Keratinocyte (primary cell): ENCODE data around the gene DMRT1.

Source experiments
- EZH2 ChIP-seq: IDR thresholded peaks from one replicate; pipeline ENCODE4 v1.6.1; 2012; ENCODE audit warnings: inconsistent platforms, mild to moderate bottlenecking, low read length, moderate library complexity
- TF ChIP-seq, protein P1 (sequence below), 3 experiments: IDR thresholded peaks in 1 of 3; conservative IDR thresholded peaks in 1 of 3; optimal IDR thresholded peaks in 1 of 3; 2 replicates in 2 of 3; 3 replicates in 1 of 3; pipeline versions ENCODE3 to v1.5.1; 2011; ENCODE audit warnings: low read length in 3 of 3, mild to moderate bottlenecking in 3 of 3, moderate library complexity in 2 of 3, control low read depth in 1 of 3, inconsistent platforms in 1 of 3; ENCODE audit not compliant: insufficient read depth in 2 of 3; ENCODE audit errors: extremely low read depth in 1 of 3

DNA sequence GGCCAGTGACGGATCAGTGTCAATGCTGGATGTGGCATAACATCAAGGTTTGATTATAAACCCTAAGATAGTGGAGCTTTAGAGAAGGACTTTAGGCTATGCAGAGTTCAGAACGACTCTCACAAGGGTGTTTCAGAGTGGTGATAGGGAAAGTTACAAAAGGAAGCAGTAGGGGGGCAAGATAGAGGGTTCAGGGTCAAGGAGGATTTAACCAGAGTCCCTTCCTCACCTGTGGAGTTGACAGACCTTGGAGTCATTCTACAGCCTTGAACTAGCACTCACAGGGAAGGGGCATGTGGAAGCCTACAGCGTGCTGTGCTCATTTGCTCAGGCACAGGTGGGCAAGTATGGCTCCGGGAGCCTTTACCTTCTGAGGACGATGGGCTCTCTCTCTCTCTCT is 7.9 kb downstream of the DMRT1 start:
- TF ChIP-seq, protein P1, sequence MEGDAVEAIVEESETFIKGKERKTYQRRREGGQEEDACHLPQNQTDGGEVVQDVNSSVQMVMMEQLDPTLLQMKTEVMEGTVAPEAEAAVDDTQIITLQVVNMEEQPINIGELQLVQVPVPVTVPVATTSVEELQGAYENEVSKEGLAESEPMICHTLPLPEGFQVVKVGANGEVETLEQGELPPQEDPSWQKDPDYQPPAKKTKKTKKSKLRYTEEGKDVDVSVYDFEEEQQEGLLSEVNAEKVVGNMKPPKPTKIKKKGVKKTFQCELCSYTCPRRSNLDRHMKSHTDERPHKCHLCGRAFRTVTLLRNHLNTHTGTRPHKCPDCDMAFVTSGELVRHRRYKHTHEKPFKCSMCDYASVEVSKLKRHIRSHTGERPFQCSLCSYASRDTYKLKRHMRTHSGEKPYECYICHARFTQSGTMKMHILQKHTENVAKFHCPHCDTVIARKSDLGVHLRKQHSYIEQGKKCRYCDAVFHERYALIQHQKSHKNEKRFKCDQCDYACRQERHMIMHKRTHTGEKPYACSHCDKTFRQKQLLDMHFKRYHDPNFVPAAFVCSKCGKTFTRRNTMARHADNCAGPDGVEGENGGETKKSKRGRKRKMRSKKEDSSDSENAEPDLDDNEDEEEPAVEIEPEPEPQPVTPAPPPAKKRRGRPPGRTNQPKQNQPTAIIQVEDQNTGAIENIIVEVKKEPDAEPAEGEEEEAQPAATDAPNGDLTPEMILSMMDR (optimal IDR thresholded peaks at IDR 0.05 in 1 of 3, IDR thresholded peaks at IDR 0.05 in 1 of 3, conservative IDR thresholded peaks at IDR 0.05 in 1 of 3; ENCODE audit: extremely low read depth in 1 of 3, insufficient read depth in 2 of 3, low read length in 3 of 3) = no peak
- TF ChIP-seq EZH2 = no peak
